CD4-positive, alpha-beta T cell (primary cell): ENCODE data around the gene BLM. TPM values are rescaled to one million over a fixed set of nuclear protein-coding genes. Genes with fewer than 3 reads are reported as not detected.

Experiments
- ATAC-seq: fragments of 200-7000 bp; cut with Tn5 transposase; one replicate; pipeline ENCODE4 v1.10.0; 2022; ENCODE audit warnings: mild to moderate bottlenecking; ENCODE audit not compliant: poor library complexity
- CTCF ChIA-PET: fragments of 350-600 bp; sonication (Branson Sonifier 250); formaldehyde crosslinking; loops from one replicate; lab custom pipeline; 2021; ENCODE audit warnings: antibody characterized with exemption, inconsistent platforms; lab: Charles Lee
- POLR2A ChIA-PET: fragments of 350-600 bp; sonication (Branson Sonifier 250); formaldehyde crosslinking; loops from one replicate; lab custom pipeline; 2021; ENCODE audit warnings: antibody characterized with exemption, inconsistent platforms; lab: Charles Lee
- DNase-seq, 14 experiments: peaks; one replicate each; pipeline ENCODE4 v3.0.0-alpha.2; 2013 to 2020; ENCODE audit warnings: mixed read lengths in 2 of 14
- H3K27ac ChIP-seq, 2 donors: one replicate each; pipeline versions ENCODE4 v1.5.1 to v1.7.0; 2013; ENCODE audit warnings: low read length in 2 of 2, low read depth in 1 of 2, mild to moderate bottlenecking in 1 of 2
- H3K27me3 ChIP-seq, 2 experiments: 1 replicate in 1 of 2; 2 replicates in 1 of 2; pipeline versions ENCODE4 v1.6.1 to v1.7.0; 2013; ENCODE audit warnings: low read length in 2 of 2, control low read depth in 1 of 2, mild to moderate bottlenecking in 1 of 2, moderate library complexity in 1 of 2; ENCODE audit not compliant: insufficient read depth in 2 of 2, control insufficient read depth in 1 of 2
- H3K36me3 ChIP-seq: one replicate; pipeline ENCODE4 v1.6.1; 2013; ENCODE audit warnings: low read length, control low read depth; ENCODE audit not compliant: insufficient read depth
- H3K4me1 ChIP-seq: one replicate; pipeline ENCODE4 v1.6.1; 2013; ENCODE audit warnings: low read length, control low read depth; ENCODE audit not compliant: insufficient read depth
- H3K4me3 ChIP-seq: one replicate; pipeline ENCODE4 v1.5.1; 2013; ENCODE audit warnings: mild to moderate bottlenecking, low read length, moderate library complexity
- H3K9me3 ChIP-seq, 2 experiments: 1 replicate in 1 of 2; 2 replicates in 1 of 2; pipeline versions ENCODE4 v1.6.1 to v1.7.0; 2013; ENCODE audit warnings: low read length in 2 of 2, mild to moderate bottlenecking in 2 of 2, control low read depth in 1 of 2, moderate library complexity in 1 of 2; ENCODE audit not compliant: control insufficient read depth in 1 of 2, insufficient read depth in 1 of 2
- H3K27ac Mint-ChIP-seq: one replicate; pipeline ENCODE4 v1.8.0; 2020; ENCODE audit warnings: mixed read lengths
- H3K27me3 Mint-ChIP-seq: one replicate; pipeline ENCODE4 v1.8.0; 2021; ENCODE audit warnings: mixed read lengths
- H3K36me3 Mint-ChIP-seq: one replicate; pipeline ENCODE4 v1.8.0; 2021; ENCODE audit warnings: low read depth, mixed read lengths
- H3K4me1 Mint-ChIP-seq: one replicate; pipeline ENCODE4 v1.8.0; 2021; ENCODE audit warnings: low read depth, mixed read lengths
- H3K4me3 Mint-ChIP-seq: one replicate; pipeline ENCODE4 v1.8.0; 2020; ENCODE audit warnings: mild to moderate bottlenecking, mixed read lengths
- H3K9me3 Mint-ChIP-seq: one replicate; pipeline ENCODE4 v1.8.0; 2020; ENCODE audit warnings: mixed read lengths
- CTCF ChIP-seq: fragments of 200-600 bp; IDR thresholded peaks from one replicate; pipeline ENCODE4 v1.8.0; 2022; ENCODE audit warnings: antibody characterized with exemption, mild to moderate bottlenecking
- intact Hi-C, 2 experiments: fragments of 100-400 bp; cut with DNase I in 1 of 2; cut with micrococcal nuclease in 1 of 2; formaldehyde crosslinking; loops; one replicate each; pipeline versions ENCODE4 v1.15.1 to v1.9.0; 2023 to 2025; cut with DNase I, micrococcal nuclease
- total RNA-seq, 174 experiments: library from RNA in 2 of 174; stranded (reverse) in 2 of 174; gene quantifications; one replicate each; pipeline ENCODE4 v1.2.3 and lab custom pipeline; 2021 to 2026

The BLM gene
- total RNA-seq, 2 experiments from 2014 or later = 1.6 to 1.8 TPM

- Histone ChIP-seq H3K4me1 (peaks cover 2% of the 10 kb centered on the region), H3K27me3 (no peaks in the 10 kb centered on the region), H3K9me3 (peaks cover 6 to 7% of the 10 kb centered on the region in 2 experiments), H3K4me3 (no peak overlapping the region), H3K36me3 (no peaks in the 10 kb centered on the region), H3K27ac (no peak overlapping the region)
- Mint-ChIP-seq H3K4me1 (no peaks in the 10 kb centered on the region), H3K27me3 (no peaks in the 10 kb centered on the region), H3K36me3 (no peaks in the 10 kb centered on the region), H3K27ac (no peak overlapping the region), H3K4me3 (no peak overlapping the region), H3K9me3 (peaks cover 3% of the 10 kb centered on the region)
- DNase-seq (peak in 2 of 14 experiments; percentile 14 to 30), ATAC-seq (no peak)
- intact Hi-C loops = no loop called here
- no peak for TF ChIP-seq CTCF
- CTCF ChIA-PET = no interaction called here
- POLR2A ChIA-PET = no interaction called here
Measured at GRCh38 chr15:90701880-90702630, 15.1 kb upstream of the BLM start.

GRCh38 chr15:90703455-90703854 is 13.7 kb upstream of the BLM start:
- Histone ChIP-seq H3K4me1 (no peaks in the 10 kb centered on the region), H3K36me3 (no peaks in the 10 kb centered on the region), H3K9me3 (peaks cover 6 to 7% of the 10 kb centered on the region in 2 experiments), H3K4me3 (no peak overlapping the region), H3K27me3 (no peaks in the 10 kb centered on the region), H3K27ac (no peak overlapping the region)
- DNase-seq = no peak
- peaks cover 3% of the 10 kb centered on the region for H3K9me3 Mint-ChIP-seq
- H3K27ac Mint-ChIP-seq = no peak overlapping the region
- no peak overlapping the region for H3K4me3 Mint-ChIP-seq
- no peak for TF ChIP-seq CTCF
- ChIA-PET POLR2A (no interaction called here), CTCF (no interaction called here)
- H3K36me3 Mint-ChIP-seq = no peaks in the 10 kb centered on the region
- H3K27me3 Mint-ChIP-seq = no peaks in the 10 kb centered on the region
- no peak for ATAC-seq
- intact Hi-C loops = no loop called here
- H3K4me1 Mint-ChIP-seq = no peaks in the 10 kb centered on the region

GRCh38 chr15:90705212-90705611 is 11.9 kb upstream of the BLM start:
- no peak for DNase-seq
- Mint-ChIP-seq H3K36me3 (no peaks in the 10 kb centered on the region), H3K27me3 (no peaks in the 10 kb centered on the region), H3K27ac (no peak overlapping the region), H3K9me3 (peaks cover 3% of the 10 kb centered on the region), H3K4me1 (no peaks in the 10 kb centered on the region), H3K4me3 (no peak overlapping the region)
- ChIA-PET POLR2A (no interaction called here), CTCF (interaction anchor here (1.1 kb wide), 1 partner anchor 137 kb away, joined by 3 read pairs; no protein-coding TSS in a partner anchor)
- Histone ChIP-seq H3K4me3 (no peak overlapping the region), H3K4me1 (peaks cover under 1% of the 10 kb centered on the region), H3K27me3 (no peaks in the 10 kb centered on the region), H3K36me3 (no peaks in the 10 kb centered on the region), H3K9me3 (peaks cover 6 to 7% of the 10 kb centered on the region in 2 experiments), H3K27ac (no peak overlapping the region)
- ATAC-seq = no peak
- intact Hi-C loops = no loop called here
- no peak for TF ChIP-seq CTCF
